H1 (cell line): ENCODE data around the gene MID2.

Experiments used
- EZH2 ChIP-seq: fragments of 200-600 bp; sonication (generic); IDR thresholded peaks from 2 replicates; pipeline ENCODE4 v1.7.1; 2012; ENCODE audit warnings: low read depth, mild to moderate bottlenecking, moderate library complexity, low read length, inconsistent platforms; ENCODE audit not compliant: severe bottlenecking
- HDAC2 ChIP-seq, 2 experiments: fragments of 300-600 bp in 1 of 2; sonication (generic) in 1 of 2; IDR thresholded peaks; 2 replicates each; pipeline ENCODE4 v1.6.1; 2011 to 2012; ENCODE audit warnings: low read depth in 2 of 2, low read length in 2 of 2, mild to moderate bottlenecking in 2 of 2, moderate library complexity in 2 of 2, borderline replicate concordance in 1 of 2, inconsistent platforms in 1 of 2
- NRF1 ChIP-seq: IDR thresholded peaks from 2 replicates; pipeline ENCODE4 v1.6.1; 2011; ENCODE audit warnings: mild to moderate bottlenecking, low read depth, low read length, improper control_type of control experiment
- RXRA ChIP-seq: IDR thresholded peaks from 2 replicates; pipeline ENCODE4 v1.6.1; 2011; ENCODE audit warnings: low read depth, mild to moderate bottlenecking, low read length, moderate library complexity; ENCODE audit not compliant: insufficient read depth
- TAF1 ChIP-seq: IDR thresholded peaks from 2 replicates; pipeline ENCODE4 v1.6.1; 2011; ENCODE audit warnings: mild to moderate bottlenecking, low read depth, low read length
- TF ChIP-seq, protein P1 (sequence below): IDR thresholded peaks from 2 replicates; pipeline ENCODE4 v1.6.1; 2011; ENCODE audit warnings: low read length, improper control_type of control experiment

GRCh38 chrX:107849747-107850421, 24.2 kb downstream of the MID2 start:
- no peak for TF ChIP-seq TAF1
- no peak for TF ChIP-seq HDAC2 (IDR thresholded peaks at IDR 0.05; ENCODE audit: borderline replicate concordance in 1 of 2, low read depth in 2 of 2, low read length in 2 of 2)
- TF ChIP-seq, protein P1, sequence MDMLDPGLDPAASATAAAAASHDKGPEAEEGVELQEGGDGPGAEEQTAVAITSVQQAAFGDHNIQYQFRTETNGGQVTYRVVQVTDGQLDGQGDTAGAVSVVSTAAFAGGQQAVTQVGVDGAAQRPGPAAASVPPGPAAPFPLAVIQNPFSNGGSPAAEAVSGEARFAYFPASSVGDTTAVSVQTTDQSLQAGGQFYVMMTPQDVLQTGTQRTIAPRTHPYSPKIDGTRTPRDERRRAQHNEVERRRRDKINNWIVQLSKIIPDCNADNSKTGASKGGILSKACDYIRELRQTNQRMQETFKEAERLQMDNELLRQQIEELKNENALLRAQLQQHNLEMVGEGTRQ = no peak
- no peak for TF ChIP-seq NRF1
- no peak for TF ChIP-seq RXRA
- no peak for TF ChIP-seq EZH2
